GM21786 (cell line): ENCODE results near the gene IYD.
"Not testable (repeated sequence)": the region's sequence is repeated elsewhere in the genome, so short reads cannot be mapped to it uniquely, and the experiment has no call there.

ENCODE experiments used
- ATAC-seq: cut with Tn5 transposase; IDR thresholded peaks from one replicate; pipeline ENCODE4 v1.9.1; 2021; ENCODE audit not compliant: unreplicated experiment

IYD gene

GRCh38 chr6:150349546-150349945 is 19.3 kb upstream of the IYD start:
- no peak for ATAC-seq

GRCh38 chr6:150352321-150353296 is 16.2 kb upstream of the IYD start:
- no peak for ATAC-seq

GRCh38 chr6:150353445-150353844 is 15.4 kb upstream of the IYD start:
- ATAC-seq, result no peak

- no peak for ATAC-seq
Measured at GRCh38 chr6:150354754-150355571, 13.8 kb upstream of the IYD start.

- ATAC-seq, result no peak
Measured at GRCh38 chr6:150355932-150356331, 12.9 kb upstream of the IYD start.

GRCh38 chr6:150361876-150362275 is 6.9 kb upstream of the IYD start:
- ATAC-seq, result no peak

- no peak for ATAC-seq
Measured at GRCh38 chr6:150363733-150364132, 5.1 kb upstream of the IYD start.

- no peak for ATAC-seq
Measured at GRCh38 chr6:150366118-150366778, 2.6 kb upstream of the IYD start.

GRCh38 chr6:150369408-150369807 is 596 bp downstream of the IYD start:
- ATAC-seq, result no peak

GRCh38 chr6:150370112-150370511 is 1.3 kb downstream of the IYD start:
- no peak for ATAC-seq

GRCh38 chr6:150371356-150371755 is 2.5 kb downstream of the IYD start:
- ATAC-seq, result no peak

- no peak for ATAC-seq
Measured at GRCh38 chr6:150372051-150372450, 3.2 kb downstream of the IYD start.

- ATAC-seq, result no peak
Measured at GRCh38 chr6:150373260-150373701, 4.5 kb downstream of the IYD start.

- ATAC-seq, result not testable (repeated sequence)
Measured at GRCh38 chr6:150374346-150374745, 5.5 kb downstream of the IYD start.

GRCh38 chr6:150377211-150377781 is 8.5 kb downstream of the IYD start:
- no peak for ATAC-seq

- no peak for ATAC-seq
Measured at GRCh38 chr6:150380256-150380655, 11.4 kb downstream of the IYD start.

- no peak for ATAC-seq
Measured at GRCh38 chr6:150382171-150382570, 13.4 kb downstream of the IYD start.

GRCh38 chr6:150391414-150391813 is 22.6 kb downstream of the IYD start:
- no peak for ATAC-seq

GRCh38 chr6:150391890-150392289 is 23.1 kb downstream of the IYD start:
- no peak for ATAC-seq

GRCh38 chr6:150392452-150393220 is 23.8 kb downstream of the IYD start:
- ATAC-seq, result no peak
